Transverse colon (tissue), 4 donors: Measurements from ENCODE around the gene SSTR4. TPM values are rescaled to one million over a fixed set of nuclear protein-coding genes. Genes with fewer than 3 reads are reported as not detected.

Experiments
- DNase-seq: peaks from one replicate; pipeline ENCODE4 v3.0.0-alpha.2; 2019
- H3K27ac ChIP-seq, 4 donors: fragments of 200-600 bp; sonication (generic); 2 replicates each; pipeline ENCODE4 v1.5.1; 2016 to 2018; ENCODE audit warnings: inconsistent platforms in 4 of 4
- H3K27me3 ChIP-seq: fragments of 200-600 bp; sonication (generic); 2 replicates; pipeline ENCODE4 v1.5.1; 2017; ENCODE audit warnings: inconsistent platforms
- H3K36me3 ChIP-seq, 4 donors: fragments of 200-600 bp; sonication (generic); 2 replicates each; pipeline ENCODE4 v1.5.1; 2017 to 2019; ENCODE audit warnings: inconsistent platforms in 4 of 4
- H3K4me1 ChIP-seq, 4 donors: fragments of 200-600 bp; sonication (generic); 2 replicates each; pipeline ENCODE4 v1.5.1; 2017 to 2020; ENCODE audit warnings: inconsistent platforms in 4 of 4
- H3K4me3 ChIP-seq, 4 donors: fragments of 200-600 bp; sonication (generic); 1 replicate in 1 of 4; 2 replicates in 3 of 4; pipeline versions ENCODE4 v1.5.1 to v1.6.1; 2017 to 2019; ENCODE audit warnings: inconsistent platforms in 4 of 4
- H3K9me3 ChIP-seq, 2 donors: fragments of 200-600 bp; sonication (generic); 2 replicates each; pipeline ENCODE4 v1.5.1; 2017 to 2019; ENCODE audit warnings: inconsistent platforms in 2 of 2
- CTCF ChIP-seq, 5 experiments: fragments of 200-600 bp in 3 of 5; fragments of 450-650 bp in 2 of 5; sonication (generic) in 3 of 5; IDR thresholded peaks; 1 replicate in 2 of 5; 2 replicates in 3 of 5; pipeline ENCODE4 v1.5.1; 2016 to 2017; ENCODE audit warnings: antibody characterized with exemption in 5 of 5, inconsistent platforms in 3 of 5, mild to moderate bottlenecking in 2 of 5, moderate library complexity in 1 of 5
- EP300 ChIP-seq: sonication (generic); formaldehyde crosslinking; IDR thresholded peaks from one replicate; pipeline ENCODE4 v1.6.1; 2017; ENCODE audit warnings: antibody characterized with exemption, low read depth
- POLR2A ChIP-seq: fragments of 450-650 bp; IDR thresholded peaks from one replicate; pipeline ENCODE4 v1.6.1; 2016; ENCODE audit warnings: antibody characterized with exemption, mild to moderate bottlenecking, moderate library complexity
- POLR2AphosphoS5 ChIP-seq, 3 donors: sonication (generic); formaldehyde crosslinking; IDR thresholded peaks; one replicate each; pipeline ENCODE4 v1.6.1; 2016; ENCODE audit warnings: antibody characterized with exemption in 3 of 3
- WGBS, 2 donors: methylation state at CpG; one replicate each; pipeline ENCODE4 v1.1.5; 2018; ENCODE audit warnings: low coverage in 1 of 2; 5-methylcytosine and 5-hydroxymethylcytosine counted together
- in situ Hi-C, 4 donors: fragments of 200-750 bp; cut with MboI; loops; one replicate each; pipeline versions ENCODE4 v1.15.0 to v1.15.1; 2017; ENCODE audit warnings: low sequenced_read_pairs in 3 of 4, low pct_ligation_motif_present in 1 of 4, low pct_unique_long_range_greater_than_20kb in 1 of 4
- intact Hi-C: fragments of 100-400 bp; cut with DNase I; formaldehyde crosslinking; loops from one replicate; pipeline ENCODE4 v1.15.1; 2023; ENCODE audit warnings: low total_unique reads
- total RNA-seq, 4 donors: library from RNA; depleted of rRNA; stranded (reverse); fragments of >200 nt; gene quantifications; one replicate each; pipeline ENCODE4 v1.1.0, GENCODE V29; 2016

Gene SSTR4
- total RNA-seq, 4 donors from 2014 or later: not detected

- H3K4me1 ChIP-seq: no peaks in the 10 kb centered on the region
- no peaks in the 10 kb centered on the region for H3K27me3 ChIP-seq
- H3K4me3 ChIP-seq: no peak overlapping the region
- TF ChIP-seq CTCF (IDR thresholded peaks at IDR 0.05): no peak
- TF ChIP-seq POLR2A: no peak
- TF ChIP-seq POLR2AphosphoS5 (IDR thresholded peaks at IDR 0.05): no peak
- no peak for TF ChIP-seq EP300
- no peak for DNase-seq
- intact Hi-C loops (no loop called here), in situ Hi-C loops (no loop called here)
- 68 to 82% methylated on average over 2 of the region's 2 CpGs for WGBS, 2 donors
- H3K27ac ChIP-seq: no peak overlapping the region
- no peaks in the 10 kb centered on the region for H3K9me3 ChIP-seq
- no peaks in the 10 kb centered on the region for H3K36me3 ChIP-seq
Observed at GRCh38 chr20:23079926-23080325, 44.8 kb downstream of the SSTR4 start.

GRCh38 chr20:23080521-23080920 is 45.4 kb downstream of the SSTR4 start:
- no peak overlapping the region for H3K4me3 ChIP-seq
- H3K27me3 ChIP-seq: no peaks in the 10 kb centered on the region
- TF ChIP-seq EP300 (no peak), POLR2AphosphoS5 (IDR thresholded peaks at IDR 0.05) (no peak), CTCF (IDR thresholded peaks at IDR 0.05) (no peak), POLR2A (no peak)
- no peak for DNase-seq
- no peaks in the 10 kb centered on the region for H3K36me3 ChIP-seq
- 93 to 100% methylated on average over 1 to 10 of the region's 10 CpGs for WGBS, 2 donors
- intact Hi-C loops (no loop called here), in situ Hi-C loops (no loop called here)
- no peak overlapping the region for H3K27ac ChIP-seq
- H3K4me1 ChIP-seq: no peaks in the 10 kb centered on the region
- H3K9me3 ChIP-seq: no peaks in the 10 kb centered on the region

GRCh38 chr20:23081263-23081819 is 46.2 kb downstream of the SSTR4 start:
- Histone ChIP-seq H3K27ac (no peak overlapping the region), H3K36me3 (no peaks in the 10 kb centered on the region), H3K4me3 (no peak overlapping the region), H3K4me1 (no peaks in the 10 kb centered on the region), H3K9me3 (no peaks in the 10 kb centered on the region), H3K27me3 (no peaks in the 10 kb centered on the region)
- intact Hi-C loops: no loop called here
- in situ Hi-C loops: no loop called here
- WGBS, 2 donors: 46 to 50% methylated on average over 2 to 9 of the region's 9 CpGs
- no peak for DNase-seq
- TF ChIP-seq EP300 (no peak), POLR2AphosphoS5 (IDR thresholded peaks at IDR 0.05) (no peak), POLR2A (no peak), CTCF (IDR thresholded peaks at IDR 0.05) (no peak)

- WGBS, 2 donors: 67 to 70% methylated on average over 2 to 9 of the region's 9 CpGs
- in situ Hi-C loops: no loop called here
- H3K27me3 ChIP-seq: no peaks in the 10 kb centered on the region
- intact Hi-C loops: no loop called here
- peak overlapping the region; percentile 64 to 74 (median 68) for H3K27ac ChIP-seq
- TF ChIP-seq CTCF (IDR thresholded peaks at IDR 0.05): no peak
- peak; percentile 11 for TF ChIP-seq POLR2A
- no peak for TF ChIP-seq EP300
- TF ChIP-seq POLR2AphosphoS5 (IDR thresholded peaks at IDR 0.05): peak in 1 of 3 donors; percentile 11
- peak overlapping the region in 1 of 4 donors; percentile 6 for H3K4me3 ChIP-seq
- no peaks in the 10 kb centered on the region for H3K36me3 ChIP-seq
- no peak for DNase-seq
- no peaks in the 10 kb centered on the region for H3K4me1 ChIP-seq
- H3K9me3 ChIP-seq: no peaks in the 10 kb centered on the region
Observed at GRCh38 chr20:23082846-23083552, 47.9 kb downstream of the SSTR4 start.
